GM21528 (cell line): ENCODE data around the gene PTPN18.
A peak's percentile ranks its signal among the peaks of the same experiment; 100 is the strongest.

Experiments used
- ATAC-seq: cut with Tn5 transposase; IDR thresholded peaks from one replicate; pipeline ENCODE4 v1.9.1; 2021; ENCODE audit warnings: mild to moderate bottlenecking, moderate library complexity; ENCODE audit not compliant: unreplicated experiment, low FRiP score

Gene PTPN18

GRCh38 chr2:130339885-130340745, 15.7 kb upstream of the PTPN18 start:
- no peak for ATAC-seq

- ATAC-seq = peak; percentile 6
Measured at GRCh38 chr2:130341562-130342019, 14.3 kb upstream of the PTPN18 start.

- ATAC-seq = peak; percentile 81
Measured at GRCh38 chr2:130342020-130342532, 13.8 kb upstream of the PTPN18 start.

GRCh38 chr2:130342533-130343275, 13.2 kb upstream of the PTPN18 start, which contains the start of gene IMP4:
TSS of gene IMP4 (plus strand) at chr2:130342897. CDS start at chr2:130342933, 36 bp downstream.
- ATAC-seq = peak; percentile 92

- no peak for ATAC-seq
Measured at GRCh38 chr2:130344578-130344977, 11.3 kb upstream of the PTPN18 start.

GRCh38 chr2:130345091-130345490, 10.8 kb upstream of the PTPN18 start:
- no peak for ATAC-seq

- ATAC-seq = no peak
Measured at GRCh38 chr2:130345611-130346010, 10.2 kb upstream of the PTPN18 start.

- no peak for ATAC-seq
Measured at GRCh38 chr2:130346041-130346740, 9.7 kb upstream of the PTPN18 start.

- no peak for ATAC-seq
Measured at GRCh38 chr2:130346741-130347066, 9.2 kb upstream of the PTPN18 start.

- ATAC-seq = no peak
Measured at GRCh38 chr2:130347220-130347925, 8.5 kb upstream of the PTPN18 start.

GRCh38 chr2:130349174-130349573, 6.7 kb upstream of the PTPN18 start:
- no peak for ATAC-seq

- no peak for ATAC-seq
Measured at GRCh38 chr2:130351711-130352110, 4.1 kb upstream of the PTPN18 start.

GRCh38 chr2:130352237-130352636, 3.6 kb upstream of the PTPN18 start:
- no peak for ATAC-seq

GRCh38 chr2:130353291-130354138, 2.3 kb upstream of the PTPN18 start:
- ATAC-seq = no peak

- no peak for ATAC-seq
Measured at GRCh38 chr2:130354139-130354428, 1.8 kb upstream of the PTPN18 start.

- peak; percentile 16 for ATAC-seq
Measured at GRCh38 chr2:130355172-130355577, 681 bp upstream of the PTPN18 start.

GRCh38 chr2:130357864-130358263, 2.0 kb downstream of the PTPN18 start:
- ATAC-seq = no peak

GRCh38 chr2:130358420-130359350, 2.8 kb downstream of the PTPN18 start:
- no peak for ATAC-seq
